HT1080 (cell line): ENCODE measurements around the gene ILDR2. TPM values are rescaled to one million over a fixed set of nuclear protein-coding genes. Genes with fewer than 3 reads are reported as not detected.

Source experiments
- small RNA-seq: library from RNA; depleted of rRNA; stranded (forward); fragments of <200 nt; gene quantifications from one replicate; pipeline ENCODE3, GENCODE V24; 2014
- total RNA-seq: library from RNA; depleted of rRNA; stranded (reverse); fragments of >200 nt; shearing (Covaris generic); gene quantifications from 2 replicates; pipeline ENCODE4 v1.2.3, GENCODE V29; 2014; rRNA removed

Gene ILDR2
- total RNA-seq, 1 experiment from 2014 or later = 15.4 TPM

Small RNA genes within 50 kb of the gene (small RNA-seq; reads per million reads assigned to genes)
- gene RNA5SP65 = 1.3 reads per million, percentile 78 among the genes with 10 or more reads in this experiment

Other genes with a start within 250 kb of the ILDR2 start
- 27.8 and 31.3 TPM in 2 replicates for gene POGK, start 136.1 kb downstream of the ILDR2 start, total RNA-seq
- gene TADA1, start 99.3 kb downstream of the ILDR2 start, total RNA-seq = 9.3 and 13.6 TPM in 2 replicates
- gene MAEL, start 13.7 kb upstream of the ILDR2 start, total RNA-seq = 0.13 TPM in 1 of 2 replicates, not detected in the other
- gene GPA33, start 114.8 kb upstream of the ILDR2 start, total RNA-seq = 0.19 and 1.0 TPM in 2 replicates
- 0.07 and 0.14 TPM in 2 replicates for gene STYXL2, start 118.5 kb upstream of the ILDR2 start, total RNA-seq
- gene POU2F1, start 245.3 kb upstream of the ILDR2 start, total RNA-seq = 4.6 and 5.0 TPM in 2 replicates